GM19023 (cell line): ENCODE measurements around the gene ANOS1.
"Not testable (repeated sequence)": the region's sequence is repeated elsewhere in the genome, so short reads cannot be mapped to it uniquely, and the experiment has no call there.

Experiments used
- ATAC-seq: cut with Tn5 transposase; IDR thresholded peaks from one replicate; pipeline ENCODE4 v1.9.1; 2021; ENCODE audit warnings: mild to moderate bottlenecking, moderate library complexity; ENCODE audit not compliant: unreplicated experiment

Gene ANOS1

GRCh38 chrX:8731559-8732395 lies at the start of gene ANOS1:
Gene ANOS1 (minus strand): TSS chrX:8732137. CDS start chrX:8732036, 101 bp downstream.
- ATAC-seq = no peak

GRCh38 chrX:8773117-8773516 lies 41.2 kb upstream of the ANOS1 start:
- ATAC-seq = no peak

GRCh38 chrX:8760021-8760420 lies 28.1 kb upstream of the ANOS1 start:
- no peak for ATAC-seq

GRCh38 chrX:8758706-8759105 lies 26.8 kb upstream of the ANOS1 start:
- ATAC-seq = not testable (repeated sequence)

- not testable (repeated sequence) for ATAC-seq
Measured at GRCh38 chrX:8757609-8758389, 25.9 kb upstream of the ANOS1 start.

GRCh38 chrX:8755813-8756212 lies 23.9 kb upstream of the ANOS1 start:
- no peak for ATAC-seq

GRCh38 chrX:8755116-8755515 lies 23.2 kb upstream of the ANOS1 start:
- no peak for ATAC-seq

- ATAC-seq = no peak
Measured at GRCh38 chrX:8749697-8750096, 17.8 kb upstream of the ANOS1 start.

- ATAC-seq = peak; percentile 64
Measured at GRCh38 chrX:8748855-8749254, 16.9 kb upstream of the ANOS1 start.

GRCh38 chrX:8743126-8743732 lies 11.3 kb upstream of the ANOS1 start:
- ATAC-seq = no peak

GRCh38 chrX:8741981-8742380 lies 10.0 kb upstream of the ANOS1 start:
- no peak for ATAC-seq

GRCh38 chrX:8738588-8739189 lies 6.8 kb upstream of the ANOS1 start:
- no peak for ATAC-seq

GRCh38 chrX:8737883-8738282 lies 5.9 kb upstream of the ANOS1 start:
- no peak for ATAC-seq

- ATAC-seq = no peak
Measured at GRCh38 chrX:8730812-8731558, 952 bp downstream of the ANOS1 start.

GRCh38 chrX:8729811-8730210 lies 2.1 kb downstream of the ANOS1 start:
- no peak for ATAC-seq

- no peak for ATAC-seq
Measured at GRCh38 chrX:8728932-8729535, 2.9 kb downstream of the ANOS1 start.

GRCh38 chrX:8726031-8726652 lies 5.8 kb downstream of the ANOS1 start:
- no peak for ATAC-seq

GRCh38 chrX:8724300-8724699 lies 7.6 kb downstream of the ANOS1 start:
- no peak for ATAC-seq

- no peak for ATAC-seq
Measured at GRCh38 chrX:8721536-8721935, 10.4 kb downstream of the ANOS1 start.

GRCh38 chrX:8720136-8720535 lies 11.8 kb downstream of the ANOS1 start:
- no peak for ATAC-seq
